GM12892 (cell line): Measurements from ENCODE around the gene PSMB7.

ENCODE experiments used
- POLR2A ChIP-seq: IDR thresholded peaks from 2 replicates; pipeline ENCODE4 v1.6.1; 2011; ENCODE audit warnings: low read depth, low read length, control low read depth
- POLR2AphosphoS5 ChIP-seq: IDR thresholded peaks from 2 replicates; pipeline ENCODE4 v1.6.1; 2011; ENCODE audit warnings: low read depth, low read length, control low read depth

DNA sequence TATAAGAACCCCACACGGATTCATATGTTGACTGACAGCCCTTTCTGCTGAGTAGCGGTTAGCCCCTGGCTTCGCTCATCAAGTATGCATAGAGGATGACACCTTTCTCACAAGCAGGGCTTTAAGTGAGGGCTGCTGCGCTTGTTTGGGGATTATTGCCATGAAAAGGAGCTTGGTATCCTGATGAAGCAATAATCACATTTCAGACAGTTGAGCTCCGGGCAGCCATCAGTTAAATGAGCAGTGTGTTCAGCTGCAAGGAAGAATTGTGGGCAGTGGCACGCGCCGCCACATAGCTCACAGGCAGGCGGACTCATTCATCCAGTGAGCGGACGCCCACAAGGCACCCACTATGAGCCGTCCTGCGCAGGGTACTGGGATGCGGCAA, 79.9 kb downstream of the PSMB7 start:
- TF ChIP-seq POLR2A = no peak
- no peak for TF ChIP-seq POLR2AphosphoS5
